Activated T-helper 2 cell treated with anti-CD3 and anti-CD28 coated beads, Interferon-gamma antibody, Interleukin-2, Interleukin-4, amounts not matched to agents 10 μg/mL and 5 μg/mL and 100 μg/mL, durations not matched to agents 14 hours and 24 hours and 36 hours (primary cell): ENCODE results near the gene CSTF2T. TPM values are rescaled to one million over a fixed set of nuclear protein-coding genes. Genes with fewer than 3 reads are reported as not detected.
"Not testable (repeated sequence)": the region's sequence is repeated elsewhere in the genome, so short reads cannot be mapped to it uniquely, and the experiment has no call there.

Source experiments
- DNase-seq: peaks from one replicate; pipeline ENCODE4 v3.0.0; 2021; ENCODE audit warnings: low spot score
- H3K27ac Mint-ChIP-seq: one replicate; pipeline ENCODE4 v1.8.0; 2021; ENCODE audit warnings: mixed read lengths
- H3K27me3 Mint-ChIP-seq: one replicate; pipeline ENCODE4 v1.8.0; 2021; ENCODE audit warnings: low read depth, mixed read lengths
- H3K36me3 Mint-ChIP-seq: one replicate; pipeline ENCODE4 v1.8.0; 2021; ENCODE audit warnings: low read depth, mixed read lengths
- H3K4me1 Mint-ChIP-seq: one replicate; pipeline ENCODE4 v1.8.0; 2021; ENCODE audit warnings: low read depth, mixed read lengths
- H3K4me3 Mint-ChIP-seq: one replicate; pipeline ENCODE4 v1.8.0; 2021; ENCODE audit warnings: low read depth, mild to moderate bottlenecking, moderate library complexity, mixed read lengths
- H3K9me3 Mint-ChIP-seq: one replicate; pipeline ENCODE4 v1.8.0; 2021; ENCODE audit warnings: mixed read lengths
- intact Hi-C: fragments of 100-400 bp; cut with micrococcal nuclease; formaldehyde crosslinking; loops from one replicate; pipeline ENCODE4 v1.15.1; 2023
- total RNA-seq: library from RNA; stranded (reverse); gene quantifications from 2 replicates; pipeline ENCODE4 v1.2.3, GENCODE V29; 2022

CSTF2T gene
- total RNA-seq, 1 donor from 2014 or later, result 39.0 TPM

GRCh38 chr10:51689536-51689935, 9.9 kb downstream of the CSTF2T start:
- Mint-ChIP-seq H3K4me1 (no peaks in the 10 kb centered on the region), H3K9me3 (no peaks in the 10 kb centered on the region), H3K27ac (no peak overlapping the region), H3K27me3 (peaks cover 4% of the 10 kb centered on the region), H3K36me3 (peaks cover 3% of the 10 kb centered on the region), H3K4me3 (no peak overlapping the region)
- no peak for DNase-seq
- intact Hi-C loops, result no loop called here

- intact Hi-C loops, H3K9me3 Mint-ChIP-seq, H3K36me3 Mint-ChIP-seq, H3K27ac Mint-ChIP-seq, H3K4me3 Mint-ChIP-seq, H3K27me3 Mint-ChIP-seq, DNase-seq, H3K4me1 Mint-ChIP-seq: not testable (repeated sequence)
Measured at GRCh38 chr10:51688826-51689225, 10.6 kb downstream of the CSTF2T start.

GRCh38 chr10:51687296-51687695, 12.1 kb downstream of the CSTF2T start:
- intact Hi-C loops, result no loop called here
- H3K36me3 Mint-ChIP-seq, result no peaks in the 10 kb centered on the region
- H3K27me3 Mint-ChIP-seq, result peaks cover 7% of the 10 kb centered on the region
- H3K27ac Mint-ChIP-seq, result no peak overlapping the region
- no peak overlapping the region for H3K4me3 Mint-ChIP-seq
- no peaks in the 10 kb centered on the region for H3K4me1 Mint-ChIP-seq
- DNase-seq, result no peak
- no peaks in the 10 kb centered on the region for H3K9me3 Mint-ChIP-seq

GRCh38 chr10:51685768-51686167, 13.6 kb downstream of the CSTF2T start:
- intact Hi-C loops, result no loop called here
- Mint-ChIP-seq H3K9me3 (no peaks in the 10 kb centered on the region), H3K4me1 (no peaks in the 10 kb centered on the region), H3K27ac (no peak overlapping the region), H3K4me3 (no peak overlapping the region), H3K27me3 (peaks cover 10% of the 10 kb centered on the region), H3K36me3 (no peaks in the 10 kb centered on the region)
- DNase-seq, result no peak

- H3K27ac Mint-ChIP-seq, result no peak overlapping the region
- intact Hi-C loops, result no loop called here
- no peaks in the 10 kb centered on the region for H3K9me3 Mint-ChIP-seq
- DNase-seq, result no peak
- no peaks in the 10 kb centered on the region for H3K4me1 Mint-ChIP-seq
- no peaks in the 10 kb centered on the region for H3K36me3 Mint-ChIP-seq
- no peak overlapping the region for H3K4me3 Mint-ChIP-seq
- peaks cover 20% of the 10 kb centered on the region for H3K27me3 Mint-ChIP-seq
Measured at GRCh38 chr10:51683031-51683691, 16.2 kb downstream of the CSTF2T start.

- Mint-ChIP-seq H3K9me3 (no peaks in the 10 kb centered on the region), H3K27ac (no peak overlapping the region), H3K4me1 (no peaks in the 10 kb centered on the region), H3K36me3 (no peaks in the 10 kb centered on the region), H3K27me3 (peaks cover 20% of the 10 kb centered on the region), H3K4me3 (no peak overlapping the region)
- no peak for DNase-seq
- intact Hi-C loops, result no loop called here
Measured at GRCh38 chr10:51679841-51680240, 19.6 kb downstream of the CSTF2T start.

- Mint-ChIP-seq H3K27me3 (peaks cover 8% of the 10 kb centered on the region), H3K4me3 (no peak overlapping the region), H3K4me1 (no peaks in the 10 kb centered on the region), H3K9me3 (no peaks in the 10 kb centered on the region), H3K36me3 (no peaks in the 10 kb centered on the region), H3K27ac (no peak overlapping the region)
- intact Hi-C loops, result no loop called here
- no peak for DNase-seq
Measured at GRCh38 chr10:51675088-51675487, 24.3 kb downstream of the CSTF2T start.

GRCh38 chr10:51672039-51672535, 27.3 kb downstream of the CSTF2T start:
- no peak for DNase-seq
- no peak overlapping the region for H3K4me3 Mint-ChIP-seq
- H3K4me1 Mint-ChIP-seq, result peaks cover 3% of the 10 kb centered on the region
- H3K36me3 Mint-ChIP-seq, result no peaks in the 10 kb centered on the region
- H3K9me3 Mint-ChIP-seq, result no peaks in the 10 kb centered on the region
- no peak overlapping the region for H3K27ac Mint-ChIP-seq
- peaks cover 12% of the 10 kb centered on the region for H3K27me3 Mint-ChIP-seq
- intact Hi-C loops, result no loop called here

GRCh38 chr10:51669041-51669440, 30.4 kb downstream of the CSTF2T start:
- Mint-ChIP-seq H3K27ac (no peak overlapping the region), H3K4me1 (peaks cover 3% of the 10 kb centered on the region), H3K9me3 (no peaks in the 10 kb centered on the region), H3K4me3 (no peak overlapping the region), H3K27me3 (peaks cover 10% of the 10 kb centered on the region), H3K36me3 (no peaks in the 10 kb centered on the region)
- no peak for DNase-seq
- intact Hi-C loops, result no loop called here

- DNase-seq, result no peak
- intact Hi-C loops, result no loop called here
- H3K36me3 Mint-ChIP-seq, result no peaks in the 10 kb centered on the region
- peaks cover 3% of the 10 kb centered on the region for H3K4me1 Mint-ChIP-seq
- no peak overlapping the region for H3K4me3 Mint-ChIP-seq
- H3K27me3 Mint-ChIP-seq, result peaks cover 10% of the 10 kb centered on the region
- H3K27ac Mint-ChIP-seq, result no peak overlapping the region
- no peaks in the 10 kb centered on the region for H3K9me3 Mint-ChIP-seq
Measured at GRCh38 chr10:51668336-51668689, 31.1 kb downstream of the CSTF2T start.

GRCh38 chr10:51667678-51668335, 31.6 kb downstream of the CSTF2T start:
- intact Hi-C loops, result no loop called here
- Mint-ChIP-seq H3K27ac (no peak overlapping the region), H3K27me3 (peaks cover 10% of the 10 kb centered on the region), H3K36me3 (no peaks in the 10 kb centered on the region), H3K4me1 (peaks cover 3% of the 10 kb centered on the region), H3K9me3 (no peaks in the 10 kb centered on the region), H3K4me3 (no peak overlapping the region)
- no peak for DNase-seq

- DNase-seq, result no peak
- Mint-ChIP-seq H3K9me3 (no peaks in the 10 kb centered on the region), H3K27ac (no peak overlapping the region), H3K27me3 (peaks cover 12% of the 10 kb centered on the region), H3K4me1 (peaks cover 3% of the 10 kb centered on the region), H3K36me3 (no peaks in the 10 kb centered on the region), H3K4me3 (no peak overlapping the region)
- intact Hi-C loops, result no loop called here
Measured at GRCh38 chr10:51666456-51666855, 32.9 kb downstream of the CSTF2T start.

- peaks cover 9% of the 10 kb centered on the region for H3K27me3 Mint-ChIP-seq
- intact Hi-C loops, result no loop called here
- no peaks in the 10 kb centered on the region for H3K9me3 Mint-ChIP-seq
- H3K4me3 Mint-ChIP-seq, result no peak overlapping the region
- no peaks in the 10 kb centered on the region for H3K36me3 Mint-ChIP-seq
- no peak overlapping the region for H3K27ac Mint-ChIP-seq
- DNase-seq, result no peak
- peaks cover 2% of the 10 kb centered on the region for H3K4me1 Mint-ChIP-seq
Measured at GRCh38 chr10:51663086-51663485, 36.3 kb downstream of the CSTF2T start.
